AG10803 (cell line): Measurements from ENCODE around the gene RNF157.
"Not testable (repeated sequence)": the region's sequence is repeated elsewhere in the genome, so short reads cannot be mapped to it uniquely, and the experiment has no call there.

Source experiments
- DNase-seq: peaks from one replicate; pipeline ENCODE4 v3.0.0; 2010; ENCODE audit warnings: low read depth
- H3K4me3 ChIP-seq: 2 replicates; pipeline ENCODE4 v1.5.1; 2011; ENCODE audit warnings: mild to moderate bottlenecking, low read length, control low read depth
- CTCF ChIP-seq: conservative IDR thresholded peaks from 2 replicates; pipeline ENCODE4 v1.5.1; 2011; ENCODE audit warnings: mild to moderate bottlenecking, low read length, control low read depth, inconsistent platforms

RNF157 gene

GRCh38 chr17:76247304-76247703 lies 7.0 kb upstream of the RNF157 start:
- no peak for TF ChIP-seq CTCF

GRCh38 chr17:76246080-76247066 lies 6.1 kb upstream of the RNF157 start:
- H3K4me3 ChIP-seq, result no peak overlapping the region
- DNase-seq, result peak; percentile 69
- no peak for TF ChIP-seq CTCF

More at GRCh38 chr17:76247304-76247703, 7.0 kb upstream of the RNF157 start:
- H3K4me3 ChIP-seq, result no peak overlapping the region
- DNase-seq, result no peak

- DNase-seq, H3K4me3 ChIP-seq: not testable (repeated sequence)
These were observed 4.4 kb upstream of the RNF157 start for GRCh38 chr17:76244721-76245120.

- DNase-seq, result peak; percentile 73
- H3K4me3 ChIP-seq, result no peak overlapping the region
- no peak for TF ChIP-seq CTCF
These were observed 3.8 kb upstream of the RNF157 start for GRCh38 chr17:76243826-76244679.

GRCh38 chr17:76241691-76242255 lies 1.5 kb upstream of the RNF157 start:
- DNase-seq, result no peak
- no peak overlapping the region for H3K4me3 ChIP-seq
- TF ChIP-seq CTCF, result no peak

GRCh38 chr17:76241204-76241538 lies 878 bp upstream of the RNF157 start:
- H3K4me3 ChIP-seq, result peak overlapping the region; percentile 64
- no peak for TF ChIP-seq CTCF
- DNase-seq, result no peak

GRCh38 chr17:76239538-76240274 lies 587 bp downstream of the RNF157 start:
- no peak for DNase-seq
- H3K4me3 ChIP-seq, result no peak overlapping the region
- TF ChIP-seq CTCF, result no peak
